ENCODE measurements around the gene EMC8.
"Not testable (repeated sequence)": the region's sequence is repeated elsewhere in the genome, so short reads cannot be mapped to it uniquely, and the experiment has no call there.

Gene EMC8

DNA sequence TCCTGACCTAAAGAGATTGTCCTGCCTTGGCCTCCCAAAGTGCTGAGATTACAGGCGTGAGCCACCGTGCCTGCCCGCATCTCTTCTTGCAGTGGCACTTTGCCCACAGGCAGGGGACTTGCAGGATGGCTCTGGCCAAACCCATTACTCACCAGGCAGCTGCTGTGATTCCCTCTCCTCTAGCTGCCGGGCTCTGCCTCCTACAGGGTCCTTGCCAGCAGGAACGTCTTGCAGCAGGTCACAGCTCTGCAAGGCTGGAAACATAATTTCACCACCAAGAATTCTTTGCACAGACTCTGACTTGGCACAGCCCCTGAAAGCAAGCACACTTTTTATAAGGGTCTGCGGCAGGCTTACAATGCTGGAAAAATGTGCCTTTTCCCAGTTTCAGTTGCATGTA lies 20.4 kb upstream of the EMC8 start:
- Mint-ChIP-seq H3K9me3 (no peaks in the 10 kb centered on the region), H3K27me3 (no peaks in the 10 kb centered on the region), H3K4me3 (no peak overlapping the region), H3K36me3 (ENCODE audit: insufficient read depth) (peaks cover 3% of the 10 kb centered on the region), H3K4me1 (peaks cover 6% of the 10 kb centered on the region), H3K27ac (ENCODE audit: low read depth) (no peak overlapping the region)
- ATAC-seq (replicated peaks; ENCODE audit: extremely low read depth, poor library complexity, severe bottlenecking), result no peak
- no peak for DNase-seq (ENCODE audit: low spot score in 2 of 2)

DNA sequence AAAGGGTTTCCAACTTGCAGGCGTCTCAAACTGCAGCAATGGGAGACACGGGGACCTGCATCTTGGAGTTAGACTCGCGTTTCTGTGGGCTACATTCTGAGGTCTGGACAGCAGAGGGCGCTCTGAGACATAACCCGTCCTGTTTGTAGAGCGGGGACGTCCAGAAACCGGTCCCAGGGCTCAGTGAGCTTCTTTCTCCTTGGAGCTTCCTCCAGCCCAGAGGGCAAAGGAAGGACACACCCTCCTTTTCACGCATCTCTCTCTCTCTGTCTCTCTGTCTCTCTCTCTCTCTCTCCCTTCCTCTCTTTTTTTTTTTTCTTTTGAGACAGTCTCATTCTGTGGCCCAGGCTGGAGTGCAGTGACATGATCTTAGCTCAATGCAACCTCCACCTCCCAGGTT lies 19.9 kb upstream of the EMC8 start:
- ATAC-seq (replicated peaks; ENCODE audit: extremely low read depth, poor library complexity, severe bottlenecking), result no peak
- Mint-ChIP-seq H3K27ac (ENCODE audit: low read depth) (no peak overlapping the region), H3K9me3 (no peaks in the 10 kb centered on the region), H3K4me3 (no peak overlapping the region), H3K27me3 (no peaks in the 10 kb centered on the region), H3K36me3 (ENCODE audit: insufficient read depth) (peaks cover 3% of the 10 kb centered on the region), H3K4me1 (peaks cover 6% of the 10 kb centered on the region)
- peak; percentile 75 to 84 for DNase-seq (ENCODE audit: low spot score in 2 of 2)

DNA sequence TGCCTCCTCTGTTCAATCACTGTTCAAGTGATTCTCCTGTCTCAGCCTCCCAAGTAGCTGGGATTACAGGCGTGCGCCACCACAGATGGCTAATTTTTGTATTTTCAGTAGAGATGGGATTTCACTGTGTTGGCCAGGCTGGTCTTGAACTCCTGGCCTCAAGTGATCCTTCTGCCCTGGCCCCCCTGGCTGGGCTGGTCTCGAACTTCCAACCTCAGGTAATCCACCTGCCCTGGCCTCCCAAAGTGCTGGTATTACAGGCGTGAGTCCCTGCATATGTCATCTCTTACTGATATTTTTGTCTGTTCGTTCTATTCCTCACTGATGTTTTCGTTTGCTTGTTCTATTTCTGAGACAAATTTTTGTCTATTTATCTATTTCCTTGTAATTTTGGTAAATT lies 17.9 kb upstream of the EMC8 start:
- H3K27ac Mint-ChIP-seq (ENCODE audit: low read depth); H3K4me1 Mint-ChIP-seq; ATAC-seq (replicated peaks; ENCODE audit: extremely low read depth, poor library complexity, severe bottlenecking); H3K36me3 Mint-ChIP-seq (ENCODE audit: insufficient read depth); H3K9me3 Mint-ChIP-seq; H3K4me3 Mint-ChIP-seq; DNase-seq (ENCODE audit: low spot score in 2 of 2); H3K27me3 Mint-ChIP-seq: not testable (repeated sequence)

DNA sequence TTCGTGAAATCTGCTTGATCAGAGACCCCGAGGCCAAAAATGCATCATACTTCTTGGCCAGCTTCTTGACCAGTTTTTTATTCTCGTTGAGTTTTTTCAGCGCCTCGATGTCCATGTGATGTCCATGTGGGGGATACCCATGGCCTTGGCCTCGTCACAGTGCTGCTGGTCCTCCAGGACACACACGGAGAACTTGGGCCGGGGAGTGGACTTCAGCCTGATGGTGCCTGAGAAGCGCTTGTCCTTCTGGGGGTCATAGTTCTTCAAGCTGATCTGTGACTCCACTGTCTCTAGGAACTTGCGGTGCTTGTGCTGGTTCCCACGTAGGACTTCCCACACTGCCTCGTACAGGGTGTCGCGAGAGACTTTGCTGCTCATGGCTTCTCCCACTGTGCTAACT lies 16.8 kb upstream of the EMC8 start:
- peaks cover 3% of the 10 kb centered on the region for H3K36me3 Mint-ChIP-seq (ENCODE audit: insufficient read depth)
- DNase-seq (ENCODE audit: low spot score in 2 of 2) (no peak), ATAC-seq (replicated peaks; ENCODE audit: extremely low read depth, poor library complexity, severe bottlenecking) (no peak)
- no peaks in the 10 kb centered on the region for H3K9me3 Mint-ChIP-seq
- peaks cover 18% of the 10 kb centered on the region for H3K27me3 Mint-ChIP-seq
- H3K4me3 Mint-ChIP-seq, result no peak overlapping the region
- no peak overlapping the region for H3K27ac Mint-ChIP-seq (ENCODE audit: low read depth)
- peaks cover 6% of the 10 kb centered on the region for H3K4me1 Mint-ChIP-seq

DNA sequence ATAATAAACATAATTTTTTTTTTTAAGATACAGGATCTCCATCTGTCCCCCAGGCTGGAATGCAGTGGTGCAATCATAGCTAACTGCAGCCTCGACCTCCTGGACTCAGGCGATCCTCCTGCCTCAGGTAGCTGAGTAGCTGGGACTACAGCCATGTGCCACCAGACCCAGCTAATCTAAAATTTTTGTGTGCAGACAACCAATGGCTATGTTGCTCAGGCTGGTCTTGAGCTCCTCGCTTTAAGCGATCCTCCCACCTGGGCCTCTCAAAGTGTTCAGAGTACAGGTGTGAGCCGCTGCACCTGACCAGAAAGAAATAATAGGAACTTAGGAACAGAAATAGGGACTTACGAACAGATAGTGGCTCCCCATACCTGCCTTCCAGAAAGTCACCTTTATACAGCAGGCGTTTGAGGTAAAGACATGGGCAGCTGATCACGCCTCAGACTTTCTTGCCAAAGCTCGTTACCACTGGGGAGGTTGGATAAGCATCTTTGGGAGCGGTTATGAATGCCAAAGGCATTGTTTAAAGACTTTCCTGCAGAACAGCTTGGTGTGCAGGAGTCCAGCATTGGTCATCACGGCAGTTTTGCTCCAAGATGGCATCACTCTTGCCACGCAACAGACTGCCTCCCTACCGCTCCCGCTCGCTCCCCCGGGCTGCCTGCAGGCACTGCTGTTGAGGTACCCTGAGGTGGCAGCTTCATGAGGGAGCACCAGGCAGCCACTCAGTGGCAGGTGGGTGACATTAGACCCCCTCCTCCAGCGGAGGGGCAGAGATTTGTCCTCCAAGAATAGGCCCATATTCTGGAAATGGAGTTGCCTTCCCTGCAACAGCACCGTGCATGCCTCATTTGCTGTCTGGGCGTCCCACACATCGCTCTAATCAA lies 13.7 kb upstream of the EMC8 start:
- ATAC-seq (replicated peaks; ENCODE audit: extremely low read depth, poor library complexity, severe bottlenecking) (no peak), DNase-seq (ENCODE audit: low spot score in 2 of 2) (no peak)
- Mint-ChIP-seq H3K36me3 (ENCODE audit: insufficient read depth) (no peaks in the 10 kb centered on the region), H3K4me1 (no peaks in the 10 kb centered on the region), H3K27ac (ENCODE audit: low read depth) (no peak overlapping the region), H3K9me3 (no peaks in the 10 kb centered on the region), H3K27me3 (peaks cover 19% of the 10 kb centered on the region), H3K4me3 (no peak overlapping the region)

DNA sequence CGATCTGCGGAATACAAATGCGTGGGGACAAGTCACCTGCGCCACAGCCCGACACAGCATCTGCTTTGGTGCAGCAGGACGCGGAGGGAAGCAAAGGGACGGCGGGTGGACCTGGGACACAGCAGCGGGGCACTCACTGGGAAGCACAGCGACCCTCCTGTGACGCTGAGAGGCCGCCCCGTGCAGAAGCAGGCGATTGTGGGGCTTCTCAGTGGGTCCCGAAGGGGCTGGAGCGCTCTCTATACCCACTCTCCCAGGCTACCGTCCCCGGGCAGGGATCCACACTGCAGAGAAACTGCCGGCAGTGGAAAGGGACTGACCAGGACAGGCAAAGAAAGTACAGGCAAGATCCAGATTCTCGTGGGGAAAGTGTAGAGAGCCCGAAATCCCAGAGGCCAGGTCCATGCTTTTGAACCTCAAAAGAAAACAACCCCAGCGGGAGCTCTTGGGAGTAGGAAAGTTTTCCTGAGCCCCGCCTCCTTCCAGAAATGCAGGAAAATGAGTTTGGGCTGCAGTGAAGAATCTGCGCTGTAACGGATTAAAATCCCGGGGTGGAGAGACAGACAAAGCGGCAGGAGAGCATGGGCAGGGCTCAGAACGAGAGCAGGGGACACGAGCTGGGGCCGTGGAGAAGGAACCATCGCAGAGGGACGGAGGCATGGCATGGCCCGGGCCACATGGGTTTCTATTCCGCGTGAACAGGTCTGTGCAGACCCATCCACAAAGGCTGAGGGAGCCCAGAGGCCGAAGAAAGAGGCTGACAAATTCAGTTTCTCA lies 12.9 kb upstream of the EMC8 start:
- DNase-seq (ENCODE audit: low spot score in 2 of 2) (no peak), ATAC-seq (replicated peaks; ENCODE audit: extremely low read depth, poor library complexity, severe bottlenecking) (no peak)
- H3K36me3 Mint-ChIP-seq (ENCODE audit: insufficient read depth), result no peaks in the 10 kb centered on the region
- no peak overlapping the region for H3K4me3 Mint-ChIP-seq
- H3K27ac Mint-ChIP-seq (ENCODE audit: low read depth), result no peak overlapping the region
- H3K4me1 Mint-ChIP-seq, result no peaks in the 10 kb centered on the region
- peaks cover 19% of the 10 kb centered on the region for H3K27me3 Mint-ChIP-seq
- no peaks in the 10 kb centered on the region for H3K9me3 Mint-ChIP-seq

DNA sequence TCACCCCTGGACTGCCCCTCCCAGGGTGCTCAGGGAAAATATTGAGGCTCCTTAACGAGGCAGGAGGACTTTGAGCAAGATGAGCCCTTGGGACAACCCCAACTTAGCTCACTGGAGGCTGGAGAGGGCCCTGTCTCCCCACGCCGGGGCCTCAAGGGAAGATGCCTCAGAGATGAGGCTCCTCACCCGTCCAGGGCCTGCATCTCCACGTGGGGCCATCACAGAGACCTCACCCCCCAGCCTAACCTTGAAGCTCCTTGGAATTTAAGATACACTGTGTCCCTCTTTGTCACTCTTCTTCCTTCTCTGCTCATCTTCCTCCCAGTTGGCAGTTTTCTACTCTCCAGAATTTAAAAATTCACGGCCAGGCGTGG lies 11.4 kb upstream of the EMC8 start:
- Mint-ChIP-seq H3K4me3 (no peak overlapping the region), H3K27me3 (peaks cover 19% of the 10 kb centered on the region), H3K9me3 (no peaks in the 10 kb centered on the region), H3K36me3 (ENCODE audit: insufficient read depth) (peaks cover 9% of the 10 kb centered on the region), H3K4me1 (no peaks in the 10 kb centered on the region), H3K27ac (ENCODE audit: low read depth) (no peak overlapping the region)
- no peak for ATAC-seq (replicated peaks; ENCODE audit: extremely low read depth, poor library complexity, severe bottlenecking)
- no peak for DNase-seq (ENCODE audit: low spot score in 2 of 2)

DNA sequence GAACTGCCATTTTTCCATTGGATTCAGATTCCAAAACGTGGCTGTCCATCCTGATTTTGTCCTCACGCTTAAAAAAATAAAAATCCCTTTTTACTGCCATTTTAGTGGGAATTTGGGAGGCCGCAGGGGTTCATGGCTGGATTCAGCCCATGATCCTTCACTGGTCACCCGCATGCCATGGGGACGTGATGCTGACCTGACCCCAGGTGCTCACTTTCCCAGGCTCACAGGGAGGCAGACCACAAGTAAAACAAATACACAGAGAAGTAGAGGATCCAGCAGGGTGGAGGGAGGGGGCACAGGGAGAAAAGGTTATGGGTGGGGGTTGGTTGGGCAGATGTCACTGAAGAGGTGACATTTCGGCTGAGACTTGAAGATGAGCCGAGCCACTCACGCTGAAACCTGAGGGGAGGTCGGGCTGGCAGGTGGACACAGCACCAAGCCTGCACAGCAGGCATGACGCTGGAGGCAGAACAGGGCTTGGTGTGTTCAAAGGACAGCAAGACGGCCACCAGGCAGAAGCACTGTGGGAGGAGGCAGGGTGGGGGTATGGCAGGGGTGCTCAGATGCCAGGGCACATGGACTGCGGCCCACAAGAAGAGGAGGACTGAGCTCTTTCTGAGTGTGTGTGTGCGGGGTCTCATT lies 10.9 kb upstream of the EMC8 start:
- H3K27me3 Mint-ChIP-seq, result peaks cover 19% of the 10 kb centered on the region

DNA sequence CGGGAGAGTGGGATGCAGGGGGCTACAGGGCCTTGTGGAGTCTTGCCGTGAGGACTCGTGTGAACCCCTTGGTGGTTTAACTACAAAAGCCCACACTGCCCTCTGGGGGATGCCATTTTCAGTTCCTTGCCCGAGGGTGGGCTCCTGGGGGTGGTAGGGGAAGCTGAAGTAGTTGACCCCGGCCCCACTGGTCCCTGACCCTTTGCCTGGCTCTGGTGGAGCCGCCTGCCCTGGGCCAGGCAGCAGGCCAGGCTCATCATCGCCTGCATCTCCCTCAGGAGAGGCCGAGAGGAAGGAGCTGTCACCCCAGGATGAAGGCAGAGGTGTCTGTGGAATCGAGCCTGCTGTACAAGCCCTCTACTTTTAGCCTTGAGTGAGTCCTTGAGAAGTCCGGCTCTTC lies 10.3 kb upstream of the EMC8 start:
- H3K9me3 Mint-ChIP-seq, result no peaks in the 10 kb centered on the region
- ATAC-seq (replicated peaks; ENCODE audit: extremely low read depth, poor library complexity, severe bottlenecking) (no peak), DNase-seq (ENCODE audit: low spot score in 2 of 2) (no peak)
- no peaks in the 10 kb centered on the region for H3K4me1 Mint-ChIP-seq
- H3K36me3 Mint-ChIP-seq (ENCODE audit: insufficient read depth), result peaks cover 20% of the 10 kb centered on the region
- H3K4me3 Mint-ChIP-seq, result no peak overlapping the region
- H3K27me3 Mint-ChIP-seq, result peaks cover 19% of the 10 kb centered on the region
- no peak overlapping the region for H3K27ac Mint-ChIP-seq (ENCODE audit: low read depth)

More for the DNA sequence above, 10.9 kb upstream of the EMC8 start:
- DNase-seq (ENCODE audit: low spot score in 2 of 2) (no peak), ATAC-seq (replicated peaks; ENCODE audit: extremely low read depth, poor library complexity, severe bottlenecking) (no peak)
- H3K4me1 Mint-ChIP-seq, result no peaks in the 10 kb centered on the region
- H3K27ac Mint-ChIP-seq (ENCODE audit: low read depth), result no peak overlapping the region
- H3K9me3 Mint-ChIP-seq, result no peaks in the 10 kb centered on the region
- peaks cover 14% of the 10 kb centered on the region for H3K36me3 Mint-ChIP-seq (ENCODE audit: insufficient read depth)
- no peak overlapping the region for H3K4me3 Mint-ChIP-seq

DNA sequence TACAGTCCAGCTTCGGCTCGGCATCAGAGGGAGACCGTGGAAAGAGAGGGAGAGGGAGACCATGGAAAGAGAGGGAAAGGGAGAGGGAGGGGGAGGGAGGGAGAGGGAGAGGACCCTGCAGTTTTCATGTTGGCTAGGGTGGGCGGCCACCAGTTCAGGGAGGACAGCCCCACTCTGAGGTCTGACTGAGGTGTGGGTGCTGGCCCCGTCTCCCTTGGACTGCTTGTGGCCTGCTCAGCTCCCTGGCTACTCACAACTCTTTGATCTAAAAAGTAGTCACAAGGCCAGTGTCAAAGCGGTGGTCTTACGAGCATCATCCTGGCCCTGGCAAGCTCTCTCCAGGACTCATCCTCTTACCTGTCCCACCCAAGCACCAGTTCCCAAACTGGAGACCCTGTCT lies 9.6 kb upstream of the EMC8 start:
- no peak overlapping the region for H3K27ac Mint-ChIP-seq (ENCODE audit: low read depth)

DNA sequence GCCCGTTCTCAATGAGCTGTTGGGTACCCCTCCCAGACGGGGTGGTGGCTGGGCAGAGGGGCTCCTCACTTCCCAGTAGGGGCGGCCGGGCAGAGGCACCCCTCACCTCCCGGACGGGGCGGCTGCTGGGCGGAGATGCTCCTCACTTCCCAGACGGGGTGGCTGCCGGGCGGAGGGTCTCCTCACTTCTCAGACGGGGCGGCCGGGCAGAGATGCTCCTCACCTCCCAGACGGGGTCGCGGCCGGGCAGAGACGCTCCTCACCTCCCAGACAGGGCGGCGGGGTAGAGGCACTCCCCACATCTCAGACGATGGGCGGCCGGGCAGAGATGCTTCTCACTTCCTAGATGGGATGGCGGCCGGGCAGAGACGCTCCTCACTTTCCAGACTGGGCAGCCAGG lies 8.8 kb upstream of the EMC8 start:
- H3K4me1 Mint-ChIP-seq; ATAC-seq (replicated peaks; ENCODE audit: extremely low read depth, poor library complexity, severe bottlenecking); DNase-seq (ENCODE audit: low spot score in 2 of 2); H3K9me3 Mint-ChIP-seq; H3K4me3 Mint-ChIP-seq; H3K27ac Mint-ChIP-seq (ENCODE audit: low read depth): not testable (repeated sequence)
- Mint-ChIP-seq H3K36me3 (ENCODE audit: insufficient read depth) (peaks cover 32% of the 10 kb centered on the region), H3K27me3 (peaks cover 19% of the 10 kb centered on the region)

More for the DNA sequence above, 9.6 kb upstream of the EMC8 start:
- Mint-ChIP-seq H3K9me3 (no peaks in the 10 kb centered on the region), H3K27me3 (peaks cover 19% of the 10 kb centered on the region), H3K4me3 (no peak overlapping the region), H3K4me1 (peaks cover 2% of the 10 kb centered on the region), H3K36me3 (ENCODE audit: insufficient read depth) (peaks cover 24% of the 10 kb centered on the region)
- no peak for ATAC-seq (replicated peaks; ENCODE audit: extremely low read depth, poor library complexity, severe bottlenecking)
- no peak for DNase-seq (ENCODE audit: low spot score in 2 of 2)

DNA sequence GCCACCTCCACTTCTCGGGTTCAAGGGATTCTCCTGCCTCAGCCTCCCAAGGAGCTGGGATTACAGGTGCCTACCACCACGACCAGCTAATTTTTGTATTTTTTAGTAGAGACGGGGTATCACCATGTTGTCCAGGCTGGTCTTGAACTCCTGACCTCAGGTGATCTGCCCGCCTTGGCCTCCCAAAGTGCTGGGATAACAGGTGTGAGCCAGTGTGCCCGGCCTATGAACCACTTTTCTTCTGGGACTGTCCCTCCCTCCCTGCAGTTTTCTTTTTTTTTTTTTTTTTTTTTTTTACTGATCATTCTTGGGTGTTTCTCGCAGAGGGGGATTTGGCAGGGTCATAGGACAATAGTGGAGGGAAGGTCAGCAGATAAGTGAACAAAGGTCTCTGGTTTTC lies 8.0 kb upstream of the EMC8 start:
- not testable (repeated sequence) for H3K4me3 Mint-ChIP-seq; DNase-seq (ENCODE audit: low spot score in 2 of 2); H3K9me3 Mint-ChIP-seq; ATAC-seq (replicated peaks; ENCODE audit: extremely low read depth, poor library complexity, severe bottlenecking); H3K27ac Mint-ChIP-seq (ENCODE audit: low read depth)
- H3K27me3 Mint-ChIP-seq, result peaks cover 13% of the 10 kb centered on the region
- peaks cover 37% of the 10 kb centered on the region for H3K36me3 Mint-ChIP-seq (ENCODE audit: insufficient read depth)
- H3K4me1 Mint-ChIP-seq, result peaks cover 11% of the 10 kb centered on the region
